Epithelial cell of proximal tubule (primary cell): ENCODE data around the gene TFPI. TPM values are rescaled to one million over a fixed set of nuclear protein-coding genes. Genes with fewer than 3 reads are reported as not detected.

Experiments used
- DNase-seq: peaks from one replicate; pipeline ENCODE4 v3.0.0-alpha.2; 2011; ENCODE audit warnings: low read depth
- H3K4me3 ChIP-seq: 2 replicates; pipeline ENCODE4 v1.5.1; 2011; ENCODE audit warnings: low read depth, mild to moderate bottlenecking, low read length
- total RNA-seq: library from RNA; depleted of rRNA; stranded (reverse); fragments of >200 nt; gene quantifications from 2 replicates; pipeline ENCODE4 v1.2.3, GENCODE V29; 2015
- TF ChIP-seq, protein P1 (sequence below): conservative IDR thresholded peaks from 2 replicates; pipeline ENCODE4 v1.5.1; 2012; ENCODE audit warnings: low read depth, mild to moderate bottlenecking, low read length

Gene TFPI
- total RNA-seq, 1 donor from 2014 or later: 99.7 TPM

DNA sequence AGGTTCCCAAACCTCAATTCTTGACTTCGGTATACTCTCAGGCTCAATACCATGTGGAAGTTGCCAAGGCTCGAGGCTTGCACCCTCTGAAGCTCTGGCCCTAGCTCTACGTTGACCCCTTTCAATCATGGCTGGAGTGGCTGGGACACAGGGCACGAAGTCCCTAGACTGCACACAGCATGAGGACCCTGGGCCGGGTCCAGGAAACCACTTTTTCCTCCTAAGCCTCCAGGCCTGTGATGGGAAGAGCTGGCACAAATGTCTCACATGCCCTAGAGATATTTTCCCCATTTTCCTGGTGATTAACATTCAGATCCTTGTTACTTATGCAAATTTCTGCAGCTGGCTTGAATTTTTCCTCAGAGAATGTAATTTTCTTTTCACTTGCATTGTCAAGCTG lies 61.1 kb downstream of the TFPI start:
- no peak for DNase-seq
- no peak overlapping the region for H3K4me3 ChIP-seq
- TF ChIP-seq, protein P1, sequence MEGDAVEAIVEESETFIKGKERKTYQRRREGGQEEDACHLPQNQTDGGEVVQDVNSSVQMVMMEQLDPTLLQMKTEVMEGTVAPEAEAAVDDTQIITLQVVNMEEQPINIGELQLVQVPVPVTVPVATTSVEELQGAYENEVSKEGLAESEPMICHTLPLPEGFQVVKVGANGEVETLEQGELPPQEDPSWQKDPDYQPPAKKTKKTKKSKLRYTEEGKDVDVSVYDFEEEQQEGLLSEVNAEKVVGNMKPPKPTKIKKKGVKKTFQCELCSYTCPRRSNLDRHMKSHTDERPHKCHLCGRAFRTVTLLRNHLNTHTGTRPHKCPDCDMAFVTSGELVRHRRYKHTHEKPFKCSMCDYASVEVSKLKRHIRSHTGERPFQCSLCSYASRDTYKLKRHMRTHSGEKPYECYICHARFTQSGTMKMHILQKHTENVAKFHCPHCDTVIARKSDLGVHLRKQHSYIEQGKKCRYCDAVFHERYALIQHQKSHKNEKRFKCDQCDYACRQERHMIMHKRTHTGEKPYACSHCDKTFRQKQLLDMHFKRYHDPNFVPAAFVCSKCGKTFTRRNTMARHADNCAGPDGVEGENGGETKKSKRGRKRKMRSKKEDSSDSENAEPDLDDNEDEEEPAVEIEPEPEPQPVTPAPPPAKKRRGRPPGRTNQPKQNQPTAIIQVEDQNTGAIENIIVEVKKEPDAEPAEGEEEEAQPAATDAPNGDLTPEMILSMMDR: no peak

DNA sequence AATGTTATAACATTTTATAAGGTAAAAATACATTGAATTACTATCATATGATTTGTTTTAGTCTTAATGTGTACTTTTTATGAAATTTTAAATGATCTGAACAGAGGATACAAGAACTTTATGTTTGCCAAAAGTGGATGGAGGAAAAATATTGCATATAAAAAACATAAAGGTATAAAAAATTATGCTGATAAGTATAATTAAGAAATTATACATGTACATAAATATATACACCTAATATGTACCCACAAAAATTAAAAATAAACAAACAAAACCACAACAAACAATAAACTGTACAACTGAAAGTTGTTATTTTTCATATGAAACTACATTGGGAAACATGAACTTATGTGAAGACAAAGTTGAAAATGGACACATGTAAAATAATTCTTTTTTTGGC lies 68.0 kb downstream of the TFPI start:
- TF ChIP-seq, protein P1: no peak
- DNase-seq: no peak
- no peak overlapping the region for H3K4me3 ChIP-seq

DNA sequence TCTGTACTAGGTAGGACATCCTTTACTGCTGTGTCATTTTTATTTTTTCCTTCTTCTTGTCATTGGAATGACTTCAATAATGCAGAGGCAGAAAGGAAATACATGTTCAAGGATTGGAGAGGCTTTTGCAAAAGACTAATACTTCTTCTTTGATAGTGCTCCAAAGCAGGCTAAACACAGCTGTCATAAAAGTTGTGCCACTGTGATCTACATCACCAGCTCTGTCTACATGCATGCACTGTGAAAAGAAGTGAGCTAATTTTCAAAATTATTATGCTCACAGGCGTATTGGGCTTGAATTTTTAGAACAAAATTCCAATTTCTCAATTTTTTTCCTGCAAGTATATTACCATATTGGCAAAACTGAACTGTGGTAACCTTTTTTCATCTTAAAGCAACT lies 68.7 kb downstream of the TFPI start:
- H3K4me3 ChIP-seq: no peak overlapping the region
- TF ChIP-seq, protein P1: no peak
- DNase-seq: no peak

DNA sequence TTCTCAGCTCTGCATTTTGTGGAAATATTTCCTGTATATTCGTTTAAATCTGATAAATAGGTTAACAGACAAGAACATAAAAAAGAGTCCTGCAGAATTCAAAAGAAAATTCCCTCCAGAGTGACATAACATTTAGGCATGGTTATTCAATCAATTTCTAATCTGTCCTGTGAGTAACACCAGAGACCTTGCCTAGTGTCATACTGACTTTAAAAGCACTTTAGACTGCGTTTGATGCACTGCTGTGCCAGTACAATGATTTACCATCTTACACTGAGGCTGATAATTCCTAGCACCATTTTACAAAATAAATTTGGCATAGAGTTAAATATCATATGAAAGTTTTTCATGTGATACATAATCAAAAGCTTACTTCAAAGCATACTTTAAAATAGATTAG lies 70.7 kb downstream of the TFPI start:
- TF ChIP-seq, protein P1: no peak
- H3K4me3 ChIP-seq: no peak overlapping the region
- DNase-seq: no peak

DNA sequence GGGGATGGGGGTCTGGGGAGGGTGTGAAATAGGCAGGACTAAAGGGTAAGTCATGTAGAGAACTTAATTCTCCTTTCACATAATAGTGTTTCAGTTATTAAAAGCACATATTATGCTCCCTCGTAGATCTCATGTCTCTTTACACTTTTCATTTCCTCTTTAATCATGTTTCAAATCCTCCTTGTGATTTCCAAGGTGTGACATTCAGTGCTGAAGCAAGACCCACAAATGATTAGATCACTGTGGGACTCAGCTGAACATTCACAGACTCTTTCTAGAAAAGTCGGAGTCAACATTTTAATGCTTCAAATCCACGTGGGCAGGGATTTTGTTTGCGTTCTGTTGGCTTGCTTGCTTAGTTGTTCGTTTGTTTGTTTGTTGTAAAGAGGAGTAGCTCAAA lies 71.4 kb downstream of the TFPI start:
- no peak for DNase-seq
- H3K4me3 ChIP-seq: no peak overlapping the region
- TF ChIP-seq, protein P1: no peak

DNA sequence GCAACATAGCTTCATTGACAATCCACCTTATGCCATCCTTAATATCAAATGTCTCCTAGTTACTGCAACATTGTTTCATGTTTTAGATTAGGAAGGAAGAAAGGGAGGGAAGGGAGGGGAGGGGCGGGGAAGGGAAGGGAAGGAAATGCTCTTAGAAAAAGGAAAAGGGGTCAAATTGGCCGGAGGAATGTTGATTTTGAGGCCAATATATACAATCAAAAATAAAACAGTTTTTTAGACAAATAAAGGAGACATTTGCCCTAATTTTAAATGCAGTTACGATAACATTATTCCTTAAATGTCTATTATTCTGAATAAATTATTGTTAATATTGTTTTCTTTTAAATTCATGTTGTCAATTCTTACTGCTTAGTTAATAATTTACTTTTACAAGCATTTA lies 72.7 kb downstream of the TFPI start:
- TF ChIP-seq, protein P1: no peak
- DNase-seq: no peak
- no peak overlapping the region for H3K4me3 ChIP-seq

DNA sequence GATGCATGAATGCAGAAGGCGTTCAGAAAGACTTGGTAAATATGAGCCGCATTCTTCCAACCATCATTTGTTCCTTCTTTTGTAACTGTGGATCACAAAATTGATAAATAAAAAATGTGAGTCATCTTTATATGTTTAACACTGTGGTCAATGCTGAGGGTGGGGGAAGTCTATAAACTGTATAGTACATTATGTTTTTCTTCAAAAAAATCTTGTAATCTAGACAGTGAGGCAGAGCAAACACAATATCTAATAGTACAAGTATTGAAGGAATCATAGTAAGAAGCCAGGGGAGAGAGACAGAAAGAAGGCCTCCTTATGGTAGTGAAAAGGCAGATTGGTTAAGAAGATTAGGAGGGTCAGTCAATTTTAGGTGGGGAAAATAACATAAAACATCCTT lies 75.5 kb downstream of the TFPI start:
- no peak overlapping the region for H3K4me3 ChIP-seq
- DNase-seq: no peak
- TF ChIP-seq, protein P1: no peak
